Breast epithelium (tissue), 3 donors: Measurements from ENCODE around the gene MACROD2.

Source experiments
- CTCF ChIP-seq, 3 donors: fragments of 450-650 bp; IDR thresholded peaks; one replicate each; pipeline ENCODE4 v1.5.1; 2016 to 2017; ENCODE audit warnings: antibody characterized with exemption in 3 of 3, mild to moderate bottlenecking in 3 of 3, moderate library complexity in 3 of 3
- POLR2A ChIP-seq: fragments of 450-650 bp; IDR thresholded peaks from one replicate; pipeline ENCODE4 v1.6.1; 2016; ENCODE audit warnings: antibody characterized with exemption, mild to moderate bottlenecking, moderate library complexity
- POLR2AphosphoS5 ChIP-seq, 3 donors: sonication (generic); formaldehyde crosslinking; IDR thresholded peaks; one replicate each; pipeline ENCODE4 v1.6.1; 2017; ENCODE audit warnings: antibody characterized with exemption in 3 of 3

GRCh38 chr20:14264869-14265268 is 269.6 kb downstream of the MACROD2 start:
- TF ChIP-seq POLR2A: no peak
- TF ChIP-seq CTCF (IDR thresholded peaks at IDR 0.05): no peak
- TF ChIP-seq POLR2AphosphoS5 (IDR thresholded peaks at IDR 0.05): no peak
